NCI-H748 (cell line): ENCODE results near the gene SPATA33.
"Not testable (repeated sequence)": the region's sequence is repeated elsewhere in the genome, so short reads cannot be mapped to it uniquely, and the experiment has no call there.

Experiments
- DNase-seq: peaks from one replicate; lab custom pipeline; 2025; ENCODE audit not compliant: unreplicated experiment; lab: John Stamatoyannopoulos, UW

SPATA33 gene

DNA sequence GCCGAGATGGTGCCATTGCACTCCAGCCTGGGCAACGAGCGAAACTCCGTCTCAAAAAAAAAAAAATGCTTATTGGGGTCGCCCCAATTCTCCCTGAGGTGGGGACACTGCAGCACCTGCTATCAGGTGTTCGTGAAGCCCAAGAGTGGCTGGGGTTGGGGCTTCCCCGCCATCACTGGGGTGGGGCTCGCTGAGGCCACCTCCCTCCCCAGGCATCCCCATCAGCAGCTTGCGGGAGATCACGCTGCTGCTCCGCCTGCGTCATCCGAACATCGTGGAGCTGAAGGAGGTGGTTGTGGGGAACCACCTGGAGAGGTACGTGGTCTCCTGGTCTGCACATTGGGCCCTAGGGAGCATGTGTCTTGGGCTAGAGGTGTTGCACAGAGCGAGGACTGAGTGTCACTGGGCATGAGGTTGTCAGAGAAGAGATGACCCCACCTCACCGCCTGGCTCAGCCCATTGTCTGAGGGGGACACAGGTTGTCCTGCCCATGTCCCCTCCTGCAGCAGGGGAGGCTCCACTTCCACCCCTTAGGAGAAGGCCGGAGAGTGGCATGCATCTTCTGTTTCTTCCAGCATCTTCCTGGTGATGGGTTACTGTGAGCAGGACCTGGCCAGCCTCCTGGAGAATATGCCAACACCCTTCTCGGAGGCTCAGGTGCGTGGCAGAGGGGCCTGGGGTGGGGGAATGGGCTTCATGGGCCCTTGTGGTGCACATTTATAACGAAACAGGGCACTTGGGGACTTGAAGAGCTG lies 33.8 kb downstream of the SPATA33 start:
- DNase-seq = no peak

GRCh38 chr16:89691986-89692569 lies 34.4 kb downstream of the SPATA33 start:
- DNase-seq = no peak

DNA sequence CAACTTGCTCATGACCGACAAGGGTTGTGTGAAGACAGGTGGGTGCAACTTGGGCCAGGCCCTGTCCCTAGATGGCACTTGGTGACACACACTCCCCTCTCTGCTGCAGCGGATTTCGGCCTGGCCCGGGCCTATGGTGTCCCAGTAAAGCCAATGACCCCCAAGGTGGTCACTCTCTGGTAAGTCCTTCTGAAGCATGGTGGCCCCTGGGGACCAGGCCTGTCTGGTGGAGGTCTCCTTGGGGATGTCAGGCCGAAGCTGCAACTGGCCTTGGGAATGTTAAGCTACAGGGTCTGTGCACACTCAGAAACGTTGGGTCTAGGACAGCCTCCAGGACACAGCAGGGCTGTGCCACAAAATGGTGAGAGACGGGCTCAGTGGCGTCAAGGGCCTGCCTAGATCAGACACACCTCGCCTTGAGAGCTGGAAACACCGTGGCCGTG lies 35.7 kb downstream of the SPATA33 start:
- DNase-seq = no peak

DNA sequence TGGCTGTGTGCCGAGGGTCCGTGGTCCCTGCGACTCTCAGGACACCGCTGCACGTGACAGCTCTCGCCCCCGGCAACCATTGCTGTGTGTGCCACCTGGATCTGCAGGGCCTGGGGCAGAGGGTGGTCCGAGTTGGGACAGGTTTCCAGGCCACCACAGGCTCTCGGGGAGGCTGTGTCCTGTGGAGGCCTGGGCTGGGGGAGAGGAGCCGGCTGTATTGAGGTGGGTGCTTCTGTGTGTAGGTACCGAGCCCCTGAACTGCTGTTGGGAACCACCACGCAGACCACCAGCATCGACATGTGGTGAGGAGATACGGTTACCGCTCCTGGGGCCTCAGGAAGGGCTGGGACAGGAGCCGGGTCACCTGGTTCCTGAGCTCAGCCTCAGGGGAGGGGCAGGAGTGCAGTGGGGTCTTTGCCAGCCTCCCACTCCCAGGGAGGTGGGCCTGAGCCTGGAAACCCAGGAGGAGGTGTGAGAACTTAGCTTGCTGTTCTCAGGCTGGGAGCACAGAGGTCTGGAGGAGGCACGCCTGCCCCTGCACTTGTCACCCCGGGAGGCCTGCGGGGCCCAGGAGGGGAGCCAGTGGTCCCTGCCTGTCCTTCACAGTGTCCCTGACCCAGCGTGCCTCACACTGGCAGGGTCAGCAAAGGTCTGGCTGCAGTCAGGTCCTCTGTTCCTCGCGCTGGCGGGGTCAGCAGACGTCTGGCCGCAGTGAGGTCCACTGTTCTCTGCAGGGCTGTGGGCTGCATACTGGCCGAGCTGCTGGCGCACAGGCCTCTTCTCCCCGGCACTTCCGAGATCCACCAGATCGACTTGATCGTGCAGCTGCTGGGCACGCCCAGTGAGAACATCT lies 36.5 kb downstream of the SPATA33 start:
- DNase-seq = no peak

DNA sequence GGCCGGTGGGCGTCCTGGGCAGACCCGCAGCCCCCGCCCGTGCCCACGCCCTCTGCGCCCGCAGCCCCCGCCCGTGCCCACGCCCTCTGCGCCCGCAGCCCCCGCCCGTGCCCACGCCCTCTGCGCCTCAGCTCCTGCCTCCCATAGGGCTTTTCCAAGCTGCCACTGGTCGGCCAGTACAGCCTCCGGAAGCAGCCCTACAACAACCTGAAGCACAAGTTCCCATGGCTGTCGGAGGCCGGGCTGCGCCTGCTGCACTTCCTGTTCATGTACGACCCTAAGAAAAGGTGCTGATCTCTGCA lies 37.1 kb downstream of the SPATA33 start:
- not testable (repeated sequence) for DNase-seq

GRCh38 chr16:89695086-89695874 lies 37.6 kb downstream of the SPATA33 start:
- no peak for DNase-seq

- no peak for DNase-seq
Observed at GRCh38 chr16:89695875-89696669, 38.4 kb downstream of the SPATA33 start.

GRCh38 chr16:89696670-89697128 lies 39.1 kb downstream of the SPATA33 start:
- no peak for DNase-seq

DNA sequence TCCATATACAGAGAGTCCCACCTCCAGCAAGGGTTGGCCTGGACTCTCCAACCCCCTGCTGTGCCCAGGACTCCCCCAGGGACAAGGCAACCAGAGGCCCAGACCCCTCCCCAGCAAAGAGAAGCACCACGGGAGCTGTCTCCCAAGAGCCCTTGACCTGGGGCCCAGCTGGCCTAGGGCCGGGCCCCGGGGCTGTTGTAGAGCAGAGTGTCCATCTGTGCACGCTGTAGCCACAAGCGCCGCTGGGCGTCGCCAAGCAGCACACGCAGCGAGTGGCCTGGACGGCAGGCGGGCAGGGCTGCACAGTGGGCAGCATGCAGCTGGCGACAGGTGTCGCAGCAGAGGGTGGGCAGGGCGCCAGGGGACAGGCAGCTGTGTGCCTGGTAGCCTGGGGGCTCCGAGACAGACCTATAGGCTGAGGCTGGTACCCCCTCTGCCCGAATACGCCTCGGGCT lies 39.6 kb downstream of the SPATA33 start:
- peak; percentile 62 for DNase-seq

GRCh38 chr16:89697616-89698331 lies 40.1 kb downstream of the SPATA33 start:
- no peak for DNase-seq

DNA sequence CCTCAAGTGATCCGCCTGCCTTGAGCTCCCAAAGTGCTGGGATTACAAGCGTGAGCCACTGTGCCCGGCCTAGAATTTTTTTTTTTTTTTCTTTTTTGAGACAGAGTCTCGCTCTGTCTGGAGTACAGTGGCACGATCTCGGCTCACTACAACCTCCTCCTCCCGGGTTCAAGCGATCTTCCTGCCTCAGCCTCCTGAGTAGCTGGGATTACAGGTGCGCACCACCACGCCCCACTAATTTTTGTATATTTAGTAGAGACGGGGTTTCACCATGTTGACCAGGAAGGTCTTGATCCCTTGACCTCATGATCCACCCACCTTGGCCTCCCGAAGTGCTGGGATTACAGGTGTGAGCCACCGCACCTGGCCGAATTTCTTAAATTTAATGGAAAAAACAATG lies 41.1 kb downstream of the SPATA33 start:
- not testable (repeated sequence) for DNase-seq

DNA sequence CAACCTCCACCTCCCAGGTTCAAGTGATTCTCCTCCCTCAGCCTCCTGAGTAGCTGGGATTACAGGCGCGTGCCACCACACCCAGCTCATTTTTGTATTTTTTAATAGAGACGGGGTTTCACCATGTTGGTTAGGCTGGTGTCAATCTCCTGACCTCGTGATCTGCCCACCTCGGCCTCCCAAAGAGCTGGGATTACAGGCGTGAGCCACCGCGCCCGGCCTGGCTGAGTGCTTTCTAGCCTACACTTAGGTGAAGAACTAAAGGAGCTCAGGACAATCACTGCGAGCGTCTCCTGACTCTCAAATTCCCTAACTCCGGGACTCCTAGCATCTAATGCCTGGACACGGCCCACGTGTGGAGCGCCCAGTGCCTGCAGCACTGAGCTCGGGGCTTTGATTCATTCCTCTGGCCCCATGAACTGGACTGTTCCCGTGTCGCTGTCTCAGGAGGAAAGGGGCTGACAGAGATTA lies 42.0 kb downstream of the SPATA33 start:
- DNase-seq = not testable (repeated sequence)

DNA sequence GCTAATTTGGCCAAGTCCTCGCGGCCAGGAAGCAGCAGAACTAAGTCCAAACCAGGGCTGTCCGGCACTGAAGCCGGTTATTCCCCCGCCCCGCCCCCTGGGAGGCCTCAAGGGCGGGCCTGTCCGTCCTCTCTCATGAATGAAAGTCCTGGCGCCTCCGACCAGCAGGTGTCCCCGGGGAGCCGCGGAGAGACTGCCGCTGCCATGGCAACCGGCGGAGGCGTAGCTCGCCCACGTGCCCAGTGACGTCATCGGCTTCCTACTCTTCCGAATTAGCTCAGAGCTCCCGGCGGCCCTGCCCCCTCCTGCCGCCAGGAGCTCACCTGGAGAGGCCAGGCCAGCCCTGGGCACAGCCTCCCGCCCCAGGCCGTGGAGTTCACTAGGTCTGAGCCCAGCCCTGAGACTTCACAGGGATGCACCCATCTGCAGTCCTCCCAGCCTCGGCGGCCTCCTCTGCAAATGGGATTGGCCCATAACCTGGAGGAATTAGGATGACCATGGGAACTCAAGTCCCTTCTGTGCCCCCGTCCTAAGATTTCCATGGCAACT lies 42.5 kb downstream of the SPATA33 start:
- DNase-seq = peak; percentile 99

GRCh38 chr16:89700649-89701424 lies 43.2 kb downstream of the SPATA33 start:
- DNase-seq = peak; percentile 79

- peak; percentile 94 for DNase-seq
Observed at GRCh38 chr16:89701425-89702406, 44.1 kb downstream of the SPATA33 start, which contains the start of gene SPATA2L. SPATA2L (minus strand) TSS chr16:89701705; CDS start chr16:89701232, 473 bp downstream.

DNA sequence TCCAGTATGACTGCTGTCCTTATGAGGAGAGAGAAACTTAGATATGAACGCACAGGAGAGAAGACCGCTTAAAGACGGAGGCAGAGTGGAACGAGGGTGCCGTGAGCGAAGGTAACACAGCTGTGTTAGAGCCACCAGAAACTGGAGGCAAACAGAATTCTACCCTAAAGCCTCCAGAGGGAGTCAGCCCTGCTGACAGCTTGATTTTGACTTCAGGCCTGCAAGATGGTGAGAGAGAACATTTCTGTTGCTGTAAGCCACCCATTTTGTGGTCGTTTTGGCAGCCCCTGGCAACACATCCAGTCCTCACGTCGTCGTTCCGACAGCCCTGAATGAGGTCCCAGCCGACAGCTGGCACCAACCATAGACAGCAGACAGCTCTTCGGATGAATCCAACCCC lies 46.6 kb downstream of the SPATA33 start:
- DNase-seq = no peak

DNA sequence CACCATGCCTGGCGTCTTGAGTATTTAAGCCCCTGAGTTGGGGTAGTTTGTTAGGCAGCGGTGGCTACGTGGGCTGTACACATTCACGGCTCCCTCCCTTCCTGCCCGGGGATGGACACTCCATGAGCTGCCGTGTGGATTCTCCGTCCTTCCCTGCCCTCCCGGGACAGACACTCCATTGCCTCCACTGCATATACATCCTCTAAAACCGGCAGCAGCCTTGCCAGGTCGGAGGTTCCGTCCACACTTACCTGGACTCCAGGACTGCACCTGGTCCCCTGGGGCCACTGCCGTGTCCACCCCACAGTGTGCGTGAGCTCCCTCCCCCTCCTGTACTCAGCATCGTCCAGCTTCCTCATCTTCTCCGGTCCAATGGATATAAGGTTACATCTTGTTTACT lies 47.4 kb downstream of the SPATA33 start:
- no peak for DNase-seq
